ENCODE data around the gene MRPL21.

DNA sequence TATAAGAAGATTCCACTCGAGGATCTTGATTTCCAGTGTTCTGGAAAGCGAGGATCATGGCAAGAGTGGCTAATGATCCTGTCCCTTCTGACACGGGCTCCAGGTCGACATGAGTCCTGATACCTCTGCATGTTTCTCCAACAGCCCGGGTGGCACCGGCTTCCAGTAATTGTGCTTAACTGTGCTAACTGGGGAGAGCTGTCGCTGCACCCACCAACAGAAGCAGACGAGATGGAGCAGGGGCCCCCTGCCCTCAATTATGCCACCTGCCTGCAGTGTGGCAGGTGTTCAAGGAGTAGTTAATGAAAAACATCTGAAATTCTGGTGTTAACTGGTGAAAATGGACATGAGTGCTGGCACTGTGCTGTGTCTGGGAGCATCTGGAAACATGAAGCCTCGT, 6.2 kb downstream of the MRPL21 start:
- TF ChIP-seq, protein P1, sequence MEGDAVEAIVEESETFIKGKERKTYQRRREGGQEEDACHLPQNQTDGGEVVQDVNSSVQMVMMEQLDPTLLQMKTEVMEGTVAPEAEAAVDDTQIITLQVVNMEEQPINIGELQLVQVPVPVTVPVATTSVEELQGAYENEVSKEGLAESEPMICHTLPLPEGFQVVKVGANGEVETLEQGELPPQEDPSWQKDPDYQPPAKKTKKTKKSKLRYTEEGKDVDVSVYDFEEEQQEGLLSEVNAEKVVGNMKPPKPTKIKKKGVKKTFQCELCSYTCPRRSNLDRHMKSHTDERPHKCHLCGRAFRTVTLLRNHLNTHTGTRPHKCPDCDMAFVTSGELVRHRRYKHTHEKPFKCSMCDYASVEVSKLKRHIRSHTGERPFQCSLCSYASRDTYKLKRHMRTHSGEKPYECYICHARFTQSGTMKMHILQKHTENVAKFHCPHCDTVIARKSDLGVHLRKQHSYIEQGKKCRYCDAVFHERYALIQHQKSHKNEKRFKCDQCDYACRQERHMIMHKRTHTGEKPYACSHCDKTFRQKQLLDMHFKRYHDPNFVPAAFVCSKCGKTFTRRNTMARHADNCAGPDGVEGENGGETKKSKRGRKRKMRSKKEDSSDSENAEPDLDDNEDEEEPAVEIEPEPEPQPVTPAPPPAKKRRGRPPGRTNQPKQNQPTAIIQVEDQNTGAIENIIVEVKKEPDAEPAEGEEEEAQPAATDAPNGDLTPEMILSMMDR (IDR thresholded peaks at IDR 0.05): no peak
- no peak for TF ChIP-seq EP300 (IDR thresholded peaks at IDR 0.05)
